HG03520 (cell line): ENCODE measurements around the gene ZCWPW1.
"Not testable (repeated sequence)": the region's sequence is repeated elsewhere in the genome, so short reads cannot be mapped to it uniquely, and the experiment has no call there.

Source experiments
- ATAC-seq: cut with Tn5 transposase; IDR thresholded peaks from one replicate; pipeline ENCODE4 v1.9.1; 2021; ENCODE audit warnings: mild to moderate bottlenecking, moderate library complexity; ENCODE audit not compliant: unreplicated experiment

The ZCWPW1 gene

GRCh38 chr7:100373870-100374598, 54.5 kb downstream of the ZCWPW1 start:
- not testable (repeated sequence) for ATAC-seq

- ATAC-seq: no peak
Observed at GRCh38 chr7:100373261-100373831, 55.2 kb downstream of the ZCWPW1 start, which contains the start of gene PILRA. Gene PILRA, plus strand, starts transcription at chr7:100373487. Its CDS starts 170 bp downstream, at chr7:100373657.

GRCh38 chr7:100372694-100373093, 55.8 kb downstream of the ZCWPW1 start:
- no peak for ATAC-seq

GRCh38 chr7:100372256-100372655, 56.2 kb downstream of the ZCWPW1 start:
- ATAC-seq: no peak

- no peak for ATAC-seq
Observed at GRCh38 chr7:100371561-100372171, 56.8 kb downstream of the ZCWPW1 start.

GRCh38 chr7:100370746-100371145, 57.8 kb downstream of the ZCWPW1 start:
- ATAC-seq: no peak

- no peak for ATAC-seq
Observed at GRCh38 chr7:100370303-100370702, 58.2 kb downstream of the ZCWPW1 start.

GRCh38 chr7:100369105-100369504, 59.4 kb downstream of the ZCWPW1 start:
- peak; percentile 65 for ATAC-seq

GRCh38 chr7:100367676-100368613, 60.6 kb downstream of the ZCWPW1 start:
- no peak for ATAC-seq

GRCh38 chr7:100367251-100367620, 61.3 kb downstream of the ZCWPW1 start:
- ATAC-seq: no peak

GRCh38 chr7:100366411-100367250, 61.9 kb downstream of the ZCWPW1 start:
- ATAC-seq: no peak

- ATAC-seq: not testable (repeated sequence)
Observed at GRCh38 chr7:100365998-100366367, 62.5 kb downstream of the ZCWPW1 start.

GRCh38 chr7:100364480-100364879, 64.0 kb downstream of the ZCWPW1 start:
- ATAC-seq: no peak

- not testable (repeated sequence) for ATAC-seq
Observed at GRCh38 chr7:100363797-100364196, 64.7 kb downstream of the ZCWPW1 start.

GRCh38 chr7:100363098-100363497, 65.4 kb downstream of the ZCWPW1 start:
- ATAC-seq: no peak

- ATAC-seq: no peak
Observed at GRCh38 chr7:100360135-100360854, 68.2 kb downstream of the ZCWPW1 start.

- ATAC-seq: no peak
Observed at GRCh38 chr7:100358857-100359212, 69.7 kb downstream of the ZCWPW1 start.

- ATAC-seq: no peak
Observed at GRCh38 chr7:100358027-100358856, 70.3 kb downstream of the ZCWPW1 start, which contains the start of gene PILRB. Gene PILRB, plus strand, starts transcription at chr7:100358117. Its CDS starts 186 bp downstream, at chr7:100358303.

- no peak for ATAC-seq
Observed at GRCh38 chr7:100357131-100357561, 71.4 kb downstream of the ZCWPW1 start.
